Fibroblast of the aortic adventitia (primary cell): ENCODE data around the gene TMEM232. TPM values are rescaled to one million over a fixed set of nuclear protein-coding genes. Genes with fewer than 3 reads are reported as not detected.

Source experiments
- DNase-seq: peaks from one replicate; pipeline ENCODE4 v3.0.0-alpha.2; 2010; ENCODE audit warnings: low read depth
- H3K4me3 ChIP-seq: 2 replicates; pipeline ENCODE4 v1.5.1; 2011; ENCODE audit warnings: low read depth, mild to moderate bottlenecking, control low read depth, low read length, moderate library complexity
- total RNA-seq: library from RNA; depleted of rRNA; stranded (reverse); fragments of >200 nt; gene quantifications from 2 replicates; pipeline ENCODE4 v1.2.3, GENCODE V29; 2012; ENCODE audit warnings: low replicate concordance
- TF ChIP-seq, protein P1 (sequence below): IDR thresholded peaks from 2 replicates; pipeline ENCODE4 v1.5.1; 2011; ENCODE audit warnings: mild to moderate bottlenecking, low read length, control low read depth, inconsistent platforms; ENCODE audit not compliant: insufficient read depth

TMEM232 gene
- total RNA-seq = 4.7 and 5.2 TPM in 2 replicates

DNA sequence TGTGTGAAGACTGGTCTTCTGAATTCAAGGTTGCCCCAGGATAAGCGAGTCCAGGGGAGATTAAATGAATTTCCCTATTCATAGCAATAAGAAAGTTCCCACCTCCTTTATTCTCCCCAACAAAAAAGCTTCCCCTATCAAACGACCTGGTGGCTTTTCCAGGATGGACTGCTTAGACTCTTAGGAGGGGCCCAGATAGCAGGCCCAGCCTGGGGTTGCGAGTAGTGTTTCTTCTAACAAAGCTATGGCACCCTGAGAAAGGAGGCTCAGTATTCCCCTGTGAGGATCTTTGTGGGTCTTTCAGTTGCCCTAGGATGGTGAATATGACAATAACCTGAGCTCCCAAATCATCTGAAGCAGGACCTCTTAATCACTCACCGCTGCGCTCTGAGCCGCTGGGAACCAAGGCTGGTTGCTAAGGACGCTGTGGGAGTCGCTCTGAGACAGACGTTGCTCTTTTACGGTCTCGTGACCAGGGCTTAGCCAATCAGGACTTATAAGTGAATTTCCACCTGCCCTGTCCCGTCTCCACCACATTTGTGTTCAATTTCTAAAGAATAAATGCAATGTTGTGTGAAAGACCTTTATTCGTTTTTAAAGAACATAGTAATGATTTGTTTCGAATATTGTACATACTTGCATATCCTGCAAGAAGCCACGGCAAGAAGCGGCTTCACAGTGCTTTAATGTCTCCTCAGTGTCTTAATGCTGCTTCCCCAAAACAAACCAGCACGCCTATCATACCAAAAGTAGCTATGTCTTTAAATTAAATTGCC lies at the start of gene TMEM232:
TSS of gene TMEM232 (minus strand) at position 423 of the 776 bp plus-strand sequence. CDS start 59,319 bp downstream, outside the sequence.
- peak within 1 kb of the TSS; percentile 53 for H3K4me3 ChIP-seq
- TF ChIP-seq, protein P1, sequence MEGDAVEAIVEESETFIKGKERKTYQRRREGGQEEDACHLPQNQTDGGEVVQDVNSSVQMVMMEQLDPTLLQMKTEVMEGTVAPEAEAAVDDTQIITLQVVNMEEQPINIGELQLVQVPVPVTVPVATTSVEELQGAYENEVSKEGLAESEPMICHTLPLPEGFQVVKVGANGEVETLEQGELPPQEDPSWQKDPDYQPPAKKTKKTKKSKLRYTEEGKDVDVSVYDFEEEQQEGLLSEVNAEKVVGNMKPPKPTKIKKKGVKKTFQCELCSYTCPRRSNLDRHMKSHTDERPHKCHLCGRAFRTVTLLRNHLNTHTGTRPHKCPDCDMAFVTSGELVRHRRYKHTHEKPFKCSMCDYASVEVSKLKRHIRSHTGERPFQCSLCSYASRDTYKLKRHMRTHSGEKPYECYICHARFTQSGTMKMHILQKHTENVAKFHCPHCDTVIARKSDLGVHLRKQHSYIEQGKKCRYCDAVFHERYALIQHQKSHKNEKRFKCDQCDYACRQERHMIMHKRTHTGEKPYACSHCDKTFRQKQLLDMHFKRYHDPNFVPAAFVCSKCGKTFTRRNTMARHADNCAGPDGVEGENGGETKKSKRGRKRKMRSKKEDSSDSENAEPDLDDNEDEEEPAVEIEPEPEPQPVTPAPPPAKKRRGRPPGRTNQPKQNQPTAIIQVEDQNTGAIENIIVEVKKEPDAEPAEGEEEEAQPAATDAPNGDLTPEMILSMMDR = no peak
- peak; percentile 63 for DNase-seq

DNA sequence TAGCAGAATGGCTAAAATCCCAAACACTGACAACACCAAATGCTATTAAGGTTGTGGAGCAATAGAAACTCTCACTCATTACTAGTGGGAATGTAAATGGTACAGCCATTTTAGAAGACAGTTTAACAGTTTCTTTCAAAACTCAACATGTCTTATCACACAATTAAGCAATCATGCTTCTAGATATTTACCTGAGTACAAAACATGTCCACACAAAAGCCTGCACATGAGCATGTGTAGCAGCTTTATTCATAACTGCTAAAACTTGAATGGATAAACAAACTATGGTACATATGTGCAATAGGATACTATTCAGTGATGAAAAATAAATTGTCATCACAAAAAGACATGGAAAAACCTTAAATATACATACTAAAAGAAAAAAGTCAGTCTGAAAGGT lies 43.8 kb upstream of the TMEM232 start:
- no peak overlapping the region for H3K4me3 ChIP-seq
- TF ChIP-seq, protein P1 = no peak
- DNase-seq = no peak

DNA sequence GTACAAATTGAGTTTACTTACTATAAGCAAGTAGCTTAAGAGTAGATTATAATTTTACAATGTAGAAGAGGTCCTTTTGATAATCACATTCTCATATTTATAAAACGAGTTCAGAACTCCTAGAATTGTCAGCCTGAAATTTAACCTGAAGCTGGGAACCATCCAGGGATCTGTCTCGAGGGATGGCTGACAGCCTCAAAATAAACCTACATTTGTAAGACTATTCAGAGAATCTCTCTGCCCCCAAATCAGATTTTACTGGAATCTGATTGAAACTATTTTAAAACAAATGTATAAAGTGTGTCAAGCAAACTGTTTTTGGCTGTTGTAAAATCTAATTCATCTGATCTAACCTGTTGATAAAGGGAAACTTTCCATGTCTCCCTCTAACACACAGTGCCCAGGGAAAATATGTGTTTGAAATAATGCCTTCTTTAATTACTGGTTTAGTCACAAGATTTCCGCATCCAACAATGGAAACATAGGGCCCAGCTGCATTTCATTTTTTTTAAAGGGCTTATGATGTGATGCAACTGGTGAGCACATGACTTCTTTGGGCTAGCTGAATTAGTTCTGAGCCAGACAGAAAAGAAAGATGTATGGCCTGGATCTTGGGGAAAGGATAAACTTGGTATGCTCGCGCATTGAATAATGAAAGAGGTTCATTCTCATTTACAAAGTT lies 42.7 kb upstream of the TMEM232 start:
- H3K4me3 ChIP-seq = no peak overlapping the region
- DNase-seq = peak; percentile 89
- TF ChIP-seq, protein P1 = no peak

DNA sequence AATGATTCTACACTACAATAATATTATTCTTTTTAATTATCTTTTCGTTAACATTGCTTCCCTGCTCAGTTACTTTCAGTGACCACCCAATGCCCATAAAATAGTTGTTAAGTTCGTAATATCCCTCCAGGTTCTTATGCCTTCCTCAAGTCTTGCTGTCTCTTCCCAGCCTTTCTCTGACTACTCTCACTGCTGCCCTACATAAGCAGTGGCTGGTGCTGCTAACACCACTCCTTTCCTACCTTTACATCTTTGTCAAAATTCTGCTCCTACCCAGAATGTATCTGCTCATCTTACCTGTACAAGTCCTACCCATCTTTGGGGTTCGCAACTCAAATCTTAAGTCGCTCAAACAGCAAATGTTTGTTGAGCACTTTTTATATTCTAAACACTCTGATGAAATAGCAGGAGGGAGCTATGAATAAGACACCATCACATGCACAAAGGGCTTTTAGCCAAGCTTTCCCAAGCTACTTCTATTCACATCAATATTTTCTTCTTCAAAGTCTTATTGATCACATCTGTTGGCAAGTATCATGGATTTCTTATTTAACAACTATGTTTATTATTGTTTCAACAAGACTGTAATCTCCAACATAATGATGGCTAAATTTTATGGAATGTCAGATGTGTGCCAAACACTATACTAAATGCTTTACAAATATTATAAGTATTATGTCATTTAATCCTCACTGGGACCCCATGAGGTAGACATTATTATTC lies 41.8 kb upstream of the TMEM232 start:
- no peak overlapping the region for H3K4me3 ChIP-seq
- TF ChIP-seq, protein P1 = peak; percentile 16
- peak; percentile 81 for DNase-seq

DNA sequence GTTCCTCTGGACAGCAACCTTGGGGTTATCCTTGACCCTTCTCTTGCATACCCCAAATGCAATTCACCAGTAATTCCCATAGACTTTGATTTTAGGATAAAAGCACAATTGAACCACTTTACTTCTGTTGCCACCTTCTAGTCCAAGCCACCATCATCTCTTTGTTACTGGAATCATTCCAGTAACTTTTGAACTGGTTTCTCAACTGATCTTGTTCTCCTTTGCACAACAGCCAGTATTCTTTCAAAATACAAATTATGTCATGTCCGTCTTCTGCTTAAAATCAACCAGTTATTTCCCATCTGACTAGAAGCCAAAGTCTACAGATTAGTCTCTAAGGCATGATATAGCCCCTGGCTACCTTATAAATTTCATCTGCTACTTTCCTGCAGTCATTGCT lies 33.7 kb upstream of the TMEM232 start:
- TF ChIP-seq, protein P1 = no peak
- no peak overlapping the region for H3K4me3 ChIP-seq
- DNase-seq = no peak

DNA sequence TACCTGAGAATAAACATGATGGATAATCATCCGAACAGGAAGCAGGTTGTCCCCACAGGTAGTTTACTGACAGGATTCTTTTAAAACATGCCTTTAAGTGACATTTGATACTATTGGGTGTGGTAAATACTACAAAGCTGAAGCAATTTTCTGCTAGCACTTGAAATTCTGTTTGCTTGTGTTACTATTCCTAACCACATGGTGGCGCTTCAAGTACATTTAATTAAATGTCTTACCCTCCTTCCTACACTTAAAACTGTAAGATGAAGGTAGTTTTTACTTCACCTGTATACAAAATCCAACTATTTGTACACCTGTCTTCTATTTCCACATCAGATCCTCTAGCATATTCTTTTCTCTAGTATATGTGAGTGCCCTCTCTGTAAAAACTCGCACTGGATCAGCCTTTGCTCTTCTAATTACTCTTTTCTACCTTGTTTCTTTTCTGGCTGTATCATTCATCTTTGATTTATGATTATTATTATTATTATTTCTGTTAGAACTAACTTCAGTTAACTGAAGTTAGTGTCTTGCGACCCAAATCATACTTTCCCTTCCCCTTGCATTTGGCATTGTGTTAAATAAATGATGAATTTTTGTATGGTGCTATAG lies 30.8 kb upstream of the TMEM232 start:
- TF ChIP-seq, protein P1 = peak; percentile 53
- H3K4me3 ChIP-seq = no peak overlapping the region
- peak; percentile 84 for DNase-seq
